GM18505 (cell line): ENCODE results near the gene FOXL1.

Source experiments
- ATAC-seq: cut with Tn5 transposase; IDR thresholded peaks from one replicate; pipeline ENCODE4 v1.9.1; 2021; ENCODE audit not compliant: unreplicated experiment
- POLR2A ChIP-seq: IDR thresholded peaks from 4 replicates; pipeline ENCODE4 v1.6.1; 2011; ENCODE audit warnings: borderline replicate concordance; ENCODE audit not compliant: insufficient read depth, insufficient read length; ENCODE audit errors: extremely low read depth

The FOXL1 gene

GRCh38 chr16:86619239-86619794, 41.0 kb downstream of the FOXL1 start:
- ATAC-seq = no peak

GRCh38 chr16:86620184-86620583, 41.8 kb downstream of the FOXL1 start:
- TF ChIP-seq POLR2A = no peak
- ATAC-seq = no peak

More at GRCh38 chr16:86619239-86619794, 41.0 kb downstream of the FOXL1 start:
- no peak for TF ChIP-seq POLR2A

- no peak for TF ChIP-seq POLR2A
- ATAC-seq = no peak
Observed at GRCh38 chr16:86621966-86622365, 43.6 kb downstream of the FOXL1 start.

- no peak for ATAC-seq
- no peak for TF ChIP-seq POLR2A
Observed at GRCh38 chr16:86622700-86623615, 44.6 kb downstream of the FOXL1 start.

- no peak for ATAC-seq
- no peak for TF ChIP-seq POLR2A
Observed at GRCh38 chr16:86625029-86625428, 46.7 kb downstream of the FOXL1 start.

GRCh38 chr16:86625821-86626220, 47.5 kb downstream of the FOXL1 start:
- TF ChIP-seq POLR2A = no peak
- no peak for ATAC-seq

GRCh38 chr16:86626284-86626683, 47.9 kb downstream of the FOXL1 start:
- no peak for ATAC-seq
- no peak for TF ChIP-seq POLR2A

GRCh38 chr16:86626966-86627365, 48.6 kb downstream of the FOXL1 start:
- ATAC-seq = no peak
- no peak for TF ChIP-seq POLR2A

GRCh38 chr16:86628614-86629013, 50.3 kb downstream of the FOXL1 start:
- ATAC-seq = no peak
- TF ChIP-seq POLR2A = no peak

- no peak for TF ChIP-seq POLR2A
- no peak for ATAC-seq
Observed at GRCh38 chr16:86630471-86630870, 52.1 kb downstream of the FOXL1 start.

GRCh38 chr16:86631444-86631843, 53.1 kb downstream of the FOXL1 start:
- ATAC-seq = no peak
- no peak for TF ChIP-seq POLR2A
